Endothelial cell of umbilical vein (primary cell): ENCODE data around the gene KIAA0825. TPM values are rescaled to one million over a fixed set of nuclear protein-coding genes. Genes with fewer than 3 reads are reported as not detected.

Experiments
- BruUV-seq: library from RNA; stranded (reverse); fragments of 400-500 nt; replicated peaks from 2 replicates; lab custom pipeline; 2021; lab: Mats Ljungman, UMichigan
- CTCF ChIA-PET: fragments of 300-600, 350-600 bp; sonication (Branson Sonifier 250); formaldehyde crosslinking; loops from one replicate; lab custom pipeline; 2021; ENCODE audit warnings: antibody characterized with exemption, inconsistent platforms; lab: Charles Lee
- POLR2A ChIA-PET: fragments of 300-600, 350-600 bp; sonication (Branson Sonifier 250); formaldehyde crosslinking; loops from one replicate; lab custom pipeline; 2021; ENCODE audit warnings: antibody characterized with exemption, inconsistent platforms; lab: Charles Lee
- DNase-seq: peaks from one replicate; pipeline ENCODE4 v3.0.0-alpha.2; 2011; ENCODE audit warnings: low read depth, low spot score
- FAIRE-seq: peaks from 2 replicates; lab custom pipeline; 2011; peaks lifted over from hg19 to GRCh38; lab: Jason Lieb, UNC
- H2AFZ ChIP-seq: 2 replicates; pipeline ENCODE4 v1.6.0; 2012; ENCODE audit warnings: low read depth, low read length, control low read depth, inconsistent platforms
- H3K27ac ChIP-seq: 2 replicates; pipeline ENCODE4 v1.5.1; 2011; ENCODE audit warnings: low read depth, mild to moderate bottlenecking, control low read depth, low read length, moderate library complexity; ENCODE audit not compliant: insufficient read depth
- H3K27me3 ChIP-seq, 2 experiments: 2 replicates each; pipeline versions ENCODE4 v1.6.0 to v1.6.1; 2011; ENCODE audit warnings: low read length in 2 of 2, mixed read lengths in 1 of 2; ENCODE audit not compliant: control insufficient read depth in 2 of 2, insufficient read depth in 2 of 2
- H3K36me3 ChIP-seq, 2 experiments: 2 replicates in 1 of 2; 3 replicates in 1 of 2; pipeline ENCODE4 v1.5.1; 2011; ENCODE audit warnings: low read length in 2 of 2, mild to moderate bottlenecking in 1 of 2, moderate library complexity in 1 of 2; ENCODE audit not compliant: control insufficient read depth in 2 of 2, insufficient read depth in 2 of 2; ENCODE audit errors: extremely low read depth in 1 of 2
- H3K4me1 ChIP-seq: 3 replicates; pipeline ENCODE4 v1.5.1; 2011; ENCODE audit warnings: mild to moderate bottlenecking, low read length; ENCODE audit not compliant: control insufficient read depth, insufficient read depth; ENCODE audit errors: extremely low read depth
- H3K4me2 ChIP-seq: 2 replicates; pipeline ENCODE4 v1.6.1; 2011; ENCODE audit warnings: low read length, control low read depth, mixed read lengths; ENCODE audit not compliant: insufficient read depth
- H3K4me3 ChIP-seq, 3 experiments: fragments of 200-600 bp in 1 of 3; sonication (generic), shearing (Covaris generic) in 1 of 3; replicated peaks in 1 of 3; 2 replicates each; pipeline ENCODE4 v1.5.1; 2011 to 2016; ENCODE audit warnings: control low read depth in 3 of 3, low read length in 3 of 3, mild to moderate bottlenecking in 2 of 3, inconsistent platforms in 1 of 3, low read depth in 1 of 3, moderate library complexity in 1 of 3; ENCODE audit not compliant: insufficient read depth in 1 of 3
- H3K79me2 ChIP-seq: 2 replicates; pipeline ENCODE4 v1.6.0; 2012; ENCODE audit warnings: low read length, inconsistent platforms; ENCODE audit not compliant: control insufficient read depth, insufficient read depth
- H3K9ac ChIP-seq: replicated peaks from 2 replicates; pipeline ENCODE3; 2011; ENCODE audit warnings: low read length, control low read depth; ENCODE audit not compliant: insufficient read depth; ENCODE audit errors: extremely low read depth
- H3K9me1 ChIP-seq: replicated peaks from 3 replicates; pipeline ENCODE4 v1.6.0; 2011; ENCODE audit warnings: mild to moderate bottlenecking, low read length; ENCODE audit not compliant: control insufficient read depth, insufficient read depth; ENCODE audit errors: extremely low read depth
- H3K9me3 ChIP-seq: replicated peaks from 2 replicates; pipeline ENCODE4 v1.5.1; 2012; ENCODE audit warnings: low read length, inconsistent platforms; ENCODE audit not compliant: control insufficient read depth, insufficient read depth
- H4K20me1 ChIP-seq: replicated peaks from 2 replicates; pipeline ENCODE3; 2011; ENCODE audit warnings: mild to moderate bottlenecking, low read length; ENCODE audit not compliant: control insufficient read depth, insufficient read depth; ENCODE audit errors: extremely low read depth
- EZH2 ChIP-seq: IDR thresholded peaks from 2 replicates; pipeline ENCODE4 v1.6.1; 2012; ENCODE audit warnings: borderline replicate concordance, low read depth, mild to moderate bottlenecking, moderate library complexity, low read length, inconsistent platforms; ENCODE audit not compliant: severe bottlenecking
- FOS ChIP-seq: IDR thresholded peaks from 2 replicates; pipeline ENCODE4 v1.6.1; 2011; ENCODE audit warnings: mild to moderate bottlenecking, low read length, moderate library complexity, borderline replicate concordance; ENCODE audit not compliant: insufficient read depth
- GATA2 ChIP-seq: IDR thresholded peaks from 2 replicates; pipeline ENCODE4 v1.7.0; 2011; ENCODE audit warnings: low read depth, mild to moderate bottlenecking, moderate library complexity, mixed read lengths, low read length; ENCODE audit not compliant: insufficient read length, insufficient read depth
- JUN ChIP-seq: IDR thresholded peaks from 2 replicates; pipeline ENCODE4 v1.6.1; 2011; ENCODE audit warnings: borderline replicate concordance, low read depth; ENCODE audit not compliant: insufficient read length, insufficient read depth
- MAX ChIP-seq: IDR thresholded peaks from 2 replicates; pipeline ENCODE4 v1.6.1; 2011; ENCODE audit not compliant: insufficient read depth, insufficient read length
- MYC ChIP-seq: IDR thresholded peaks from one replicate; pipeline ENCODE4 v1.6.1; 2011; ENCODE audit warnings: mild to moderate bottlenecking, low read depth, low read length
- POLR2A ChIP-seq: IDR thresholded peaks from 2 replicates; pipeline ENCODE4 v1.6.1; 2012; ENCODE audit warnings: low read depth, mild to moderate bottlenecking, control low read depth, low read length
- POLR2AphosphoS5 ChIP-seq: IDR thresholded peaks from 2 replicates; pipeline ENCODE4 v1.6.1; 2012; ENCODE audit warnings: low read depth, mild to moderate bottlenecking, control low read depth, low read length, moderate library complexity; ENCODE audit not compliant: insufficient read depth
- dilution Hi-C: fragments of 300-500 bp; cut with MboI; formaldehyde crosslinking; loops from one replicate; pipeline ENCODE4 v1.15.0; 2019; ENCODE audit warnings: low sequenced_read_pairs; ENCODE audit not compliant: extremely low pct_ligation_motif_present
- intact Hi-C: fragments of 100-400 bp; cut with micrococcal nuclease; formaldehyde crosslinking; loops from one replicate; pipeline ENCODE4 v1.10.0; 2022
- polyA plus RNA-seq, 4 experiments: library from polyadenylated mRNA; depleted of rRNA in 3 of 4; stranded (reverse) in 3 of 4; unstranded in 1 of 4; fragments of >200 nt; gene quantifications; 2 replicates each; pipeline versions ENCODE4 v1.2.1 to v1.2.3, GENCODE V29; 2011 to 2012; ENCODE audit warnings: missing spikeins in 1 of 4
- total RNA-seq: library from RNA; stranded (reverse); gene quantifications from 2 replicates; pipeline ENCODE4 v1.2.3, GENCODE V29; 2021
- TF ChIP-seq, protein P1 (sequence below), 2 donors: IDR thresholded peaks; 1 replicate in 1 of 2; 2 replicates in 1 of 2; pipeline ENCODE4 v1.5.1; 2011; ENCODE audit warnings: low read length in 2 of 2, mild to moderate bottlenecking in 2 of 2, moderate library complexity in 2 of 2, control low read depth in 1 of 2, inconsistent platforms in 1 of 2, low read depth in 1 of 2; ENCODE audit not compliant: insufficient read depth in 1 of 2; ENCODE audit errors: extremely low read depth in 1 of 2

The KIAA0825 gene
- total and polyA plus RNA-seq, 2 donors (not counting 3 experiments of a cell fraction or from before 2014, with no cell fraction given) = 0.15 to 1.1 TPM

DNA sequence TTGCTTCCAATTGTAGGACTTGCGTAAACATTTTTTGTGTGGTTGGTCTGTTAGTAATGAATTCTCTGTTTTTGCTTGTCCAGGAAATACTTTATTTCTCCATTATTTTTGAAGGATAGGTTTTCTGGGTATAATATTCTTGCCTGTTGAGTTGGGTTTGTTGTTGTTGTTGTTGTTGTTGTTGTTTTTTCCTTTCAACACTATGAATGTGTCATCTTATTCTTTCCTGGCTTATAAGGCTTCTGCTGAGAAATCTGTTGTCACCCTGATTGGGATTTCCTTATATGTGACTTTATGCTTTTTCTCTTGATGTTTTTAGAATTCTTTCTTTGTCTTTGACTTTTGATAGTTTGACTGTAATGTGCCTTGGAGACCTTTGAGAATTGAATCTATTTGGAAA is 39.9 kb upstream of the KIAA0825 start:
- BruUV-seq = no TSS peak
- no peak overlapping the region for H3K4me3 ChIP-seq
- no peak overlapping the region for H3K4me2 ChIP-seq
- no peak for DNase-seq
- POLR2A ChIA-PET = no interaction called here
- dilution Hi-C loops = no loop called here
- no peaks in the 10 kb centered on the region for H4K20me1 ChIP-seq
- CTCF ChIA-PET = no interaction called here
- no peak overlapping the region for H2AFZ ChIP-seq
- H3K9me3 ChIP-seq = no peaks in the 10 kb centered on the region
- H3K9ac ChIP-seq = no peak overlapping the region
- no peaks in the 10 kb centered on the region for H3K4me1 ChIP-seq
- TF ChIP-seq FOS (no peak), MYC (no peak), MAX (no peak)
- H3K36me3 ChIP-seq = no peaks in the 10 kb centered on the region
- no peaks in the 10 kb centered on the region for H3K9me1 ChIP-seq
- FAIRE-seq = no peak
- intact Hi-C loops = no loop called here
- H3K27me3 ChIP-seq = no peaks in the 10 kb centered on the region
- H3K27ac ChIP-seq = no peak overlapping the region
- H3K79me2 ChIP-seq = no peaks in the 10 kb centered on the region

DNA sequence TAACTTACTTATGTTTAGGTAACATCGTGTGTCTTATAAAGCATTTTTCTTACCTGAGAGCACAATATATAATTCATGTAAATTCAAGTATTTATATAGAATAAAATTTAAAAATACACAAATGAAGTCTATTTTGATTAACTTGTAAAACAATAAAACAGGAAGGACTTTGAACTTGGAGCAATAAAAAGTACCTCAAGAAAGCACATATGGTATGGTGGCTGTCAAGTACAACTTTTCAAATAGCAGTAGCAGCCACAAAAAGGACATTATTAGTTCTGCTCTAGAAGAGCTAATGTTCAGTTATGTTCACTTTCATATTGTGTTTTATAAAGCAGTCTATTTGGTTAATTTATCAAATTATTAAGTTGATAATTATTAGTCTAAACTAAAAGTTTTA is 31.5 kb upstream of the KIAA0825 start:
- H3K36me3 ChIP-seq = no peaks in the 10 kb centered on the region
- no peak overlapping the region for H3K4me3 ChIP-seq
- no peak overlapping the region for H3K9ac ChIP-seq
- dilution Hi-C loops (no loop called here), intact Hi-C loops (no loop called here)
- no peak overlapping the region for H3K27ac ChIP-seq
- H3K9me1 ChIP-seq = no peaks in the 10 kb centered on the region
- H3K79me2 ChIP-seq = no peaks in the 10 kb centered on the region
- ChIA-PET POLR2A (no interaction called here), CTCF (no interaction called here)
- H2AFZ ChIP-seq = no peak overlapping the region
- H3K27me3 ChIP-seq = no peaks in the 10 kb centered on the region
- no TSS peak for BruUV-seq
- H3K9me3 ChIP-seq = no peaks in the 10 kb centered on the region
- no peaks in the 10 kb centered on the region for H4K20me1 ChIP-seq
- H3K4me2 ChIP-seq = no peak overlapping the region
- no peak for TF ChIP-seq POLR2AphosphoS5
- no peak for TF ChIP-seq MYC
- TF ChIP-seq, protein P1, sequence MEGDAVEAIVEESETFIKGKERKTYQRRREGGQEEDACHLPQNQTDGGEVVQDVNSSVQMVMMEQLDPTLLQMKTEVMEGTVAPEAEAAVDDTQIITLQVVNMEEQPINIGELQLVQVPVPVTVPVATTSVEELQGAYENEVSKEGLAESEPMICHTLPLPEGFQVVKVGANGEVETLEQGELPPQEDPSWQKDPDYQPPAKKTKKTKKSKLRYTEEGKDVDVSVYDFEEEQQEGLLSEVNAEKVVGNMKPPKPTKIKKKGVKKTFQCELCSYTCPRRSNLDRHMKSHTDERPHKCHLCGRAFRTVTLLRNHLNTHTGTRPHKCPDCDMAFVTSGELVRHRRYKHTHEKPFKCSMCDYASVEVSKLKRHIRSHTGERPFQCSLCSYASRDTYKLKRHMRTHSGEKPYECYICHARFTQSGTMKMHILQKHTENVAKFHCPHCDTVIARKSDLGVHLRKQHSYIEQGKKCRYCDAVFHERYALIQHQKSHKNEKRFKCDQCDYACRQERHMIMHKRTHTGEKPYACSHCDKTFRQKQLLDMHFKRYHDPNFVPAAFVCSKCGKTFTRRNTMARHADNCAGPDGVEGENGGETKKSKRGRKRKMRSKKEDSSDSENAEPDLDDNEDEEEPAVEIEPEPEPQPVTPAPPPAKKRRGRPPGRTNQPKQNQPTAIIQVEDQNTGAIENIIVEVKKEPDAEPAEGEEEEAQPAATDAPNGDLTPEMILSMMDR (IDR thresholded peaks at IDR 0.05; ENCODE audit: extremely low read depth in 1 of 2, insufficient read depth in 1 of 2, low read depth in 1 of 2, low read length in 2 of 2) = no peak
- TF ChIP-seq GATA2 = no peak
- no peak for TF ChIP-seq JUN
- TF ChIP-seq EZH2 = no peak
- no peak for TF ChIP-seq FOS
- TF ChIP-seq MAX = no peak
- TF ChIP-seq POLR2A = no peak
- DNase-seq (no peak), FAIRE-seq (no peak)
- H3K4me1 ChIP-seq = no peaks in the 10 kb centered on the region
